Globus pallidus (tissue), 1 donor: ENCODE measurements around the gene LST1.
A peak's percentile ranks its signal among the peaks of the same experiment; 100 is the strongest.
"Not testable (repeated sequence)": the region's sequence is repeated elsewhere in the genome, so short reads cannot be mapped to it uniquely, and the experiment has no call there.

ENCODE experiments used
- DNase-seq: peaks from one replicate; pipeline ENCODE4 v3.0.0-alpha.2; 2015; ENCODE audit warnings: low spot score

LST1 gene

GRCh38 chr6:31580807-31581433, 5.2 kb upstream of the LST1 start:
- DNase-seq: peak; percentile 72

- DNase-seq: no peak
Observed at GRCh38 chr6:31581434-31582229, 4.4 kb upstream of the LST1 start.

GRCh38 chr6:31582230-31582643, 3.8 kb upstream of the LST1 start, which contains the start of gene LTB:
Gene LTB, minus strand, starts transcription at chr6:31582424. Its CDS starts 7 bp downstream, at chr6:31582417.
- DNase-seq: no peak

- DNase-seq: no peak
Observed at GRCh38 chr6:31585491-31585890, 586 bp upstream of the LST1 start.

GRCh38 chr6:31586599-31587281, 663 bp downstream of the LST1 start:
- peak; percentile 45 for DNase-seq

GRCh38 chr6:31587791-31588777, 2.0 kb downstream of the LST1 start:
- DNase-seq: no peak

- DNase-seq: no peak
Observed at GRCh38 chr6:31588871-31589650, 3.0 kb downstream of the LST1 start.

- DNase-seq: not testable (repeated sequence)
Observed at GRCh38 chr6:31590691-31591090, 4.6 kb downstream of the LST1 start.

GRCh38 chr6:31592396-31592771, 6.3 kb downstream of the LST1 start:
- DNase-seq: no peak

- DNase-seq: no peak
Observed at GRCh38 chr6:31597006-31597405, 10.9 kb downstream of the LST1 start.

GRCh38 chr6:31607317-31607716, 21.2 kb downstream of the LST1 start:
- DNase-seq: no peak

- DNase-seq: no peak
Observed at GRCh38 chr6:31609519-31610406, 23.7 kb downstream of the LST1 start.

- no peak for DNase-seq
Observed at GRCh38 chr6:31610968-31611367, 24.9 kb downstream of the LST1 start.

- DNase-seq: peak; percentile 51
Observed at GRCh38 chr6:31614075-31614619, 28.1 kb downstream of the LST1 start.

GRCh38 chr6:31614684-31615578, 28.9 kb downstream of the LST1 start, which contains the start of gene AIF1:
Gene AIF1, plus strand, starts transcription at chr6:31615234. Its CDS starts 96 bp downstream, at chr6:31615330.
- DNase-seq: peak; percentile 61

GRCh38 chr6:31615748-31616147, 29.7 kb downstream of the LST1 start:
- DNase-seq: peak; percentile 27

GRCh38 chr6:31617010-31617409, 30.9 kb downstream of the LST1 start:
- DNase-seq: no peak
